HepG2 (cell line): ENCODE measurements around the gene EDNRB.

ENCODE experiments used
- BATF2 ChIP-seq: sonication (generic); formaldehyde crosslinking; IDR thresholded peaks from 2 replicates; pipeline ENCODE4 v1.8.0; 2022; ENCODE audit warnings: mild to moderate bottlenecking, missing genetic modification reagents, moderate library complexity
- ELF1 ChIP-seq: sonication (generic); formaldehyde crosslinking; IDR thresholded peaks from 2 replicates; pipeline ENCODE4 v1.4.0; 2020; ENCODE audit warnings: missing genetic modification reagents
- IRF1 ChIP-seq: sonication (generic); formaldehyde crosslinking; IDR thresholded peaks from 2 replicates; pipeline ENCODE4 v1.4.0; 2020; ENCODE audit warnings: low read depth, mild to moderate bottlenecking, missing genetic modification reagents
- PHF20 ChIP-seq: sonication (generic); formaldehyde crosslinking; IDR thresholded peaks from 2 replicates; pipeline ENCODE4 v1.5.0; 2020; ENCODE audit warnings: mild to moderate bottlenecking, missing genetic modification reagents
- PRPF4 ChIP-seq: fragments of 200-400 bp; formaldehyde crosslinking; IDR thresholded peaks from 2 replicates; pipeline ENCODE4 v1.6.1; 2016; ENCODE audit warnings: low read length, low read depth; ENCODE audit not compliant: poor library complexity, severe bottlenecking
- RAD21 ChIP-seq: fragments of 450-650 bp; formaldehyde crosslinking; IDR thresholded peaks from 2 replicates; pipeline ENCODE4 v1.5.0; 2020; ENCODE audit warnings: mild to moderate bottlenecking
- RELA ChIP-seq: sonication (generic); formaldehyde crosslinking; IDR thresholded peaks from 2 replicates; pipeline ENCODE4 v1.4.0; 2020; ENCODE audit warnings: missing genetic modification reagents
- SUZ12 ChIP-seq: fragments of 150-350 bp; IDR thresholded peaks from 2 replicates; pipeline ENCODE4 v1.6.1; 2014; ENCODE audit warnings: low read depth, low read length
- YY1 ChIP-seq: IDR thresholded peaks from 2 replicates; pipeline ENCODE4 v1.6.1; 2011; ENCODE audit warnings: low read length, low read depth, moderate library complexity, mild to moderate bottlenecking; ENCODE audit not compliant: insufficient read depth, insufficient replicate concordance
- ZMYM2 ChIP-seq: sonication (generic); formaldehyde crosslinking; IDR thresholded peaks from 2 replicates; pipeline ENCODE4 v1.8.0; 2022; ENCODE audit warnings: mild to moderate bottlenecking, missing genetic modification reagents
- ZNF335 ChIP-seq: sonication (generic); formaldehyde crosslinking; IDR thresholded peaks from 2 replicates; pipeline ENCODE4 v1.4.0; 2020; ENCODE audit warnings: missing genetic modification reagents
- ZNF704 ChIP-seq: sonication (generic); formaldehyde crosslinking; IDR thresholded peaks from 2 replicates; pipeline ENCODE4 v1.8.1; 2023; ENCODE audit warnings: mild to moderate bottlenecking, inconsistent platforms, moderate library complexity, missing genetic modification reagents, borderline replicate concordance

GRCh38 chr13:77866971-77867370, 51.7 kb downstream of the EDNRB start:
- TF ChIP-seq BATF2 (CRISPR knock-in tag) (no peak), ZMYM2 (CRISPR knock-in tag) (no peak), RAD21 (CRISPR knock-in tag) (no peak), ZNF335 (CRISPR knock-in tag) (no peak), RELA (CRISPR knock-in tag) (no peak), ELF1 (no peak), YY1 (no peak), PRPF4 (no peak), SUZ12 (no peak), ZNF704 (CRISPR knock-in tag) (no peak), PHF20 (CRISPR knock-in tag) (no peak), IRF1 (CRISPR knock-in tag) (no peak)
